ENCODE measurements around the gene FGF8. TPM values are rescaled to one million over a fixed set of nuclear protein-coding genes. Genes with fewer than 3 reads are reported as not detected.

FGF8 gene
- total and polyA plus RNA-seq, 2 of the 13 experiments (the other 11 are each of a cell fraction or from before 2014, with no cell fraction given) = not detected

DNA sequence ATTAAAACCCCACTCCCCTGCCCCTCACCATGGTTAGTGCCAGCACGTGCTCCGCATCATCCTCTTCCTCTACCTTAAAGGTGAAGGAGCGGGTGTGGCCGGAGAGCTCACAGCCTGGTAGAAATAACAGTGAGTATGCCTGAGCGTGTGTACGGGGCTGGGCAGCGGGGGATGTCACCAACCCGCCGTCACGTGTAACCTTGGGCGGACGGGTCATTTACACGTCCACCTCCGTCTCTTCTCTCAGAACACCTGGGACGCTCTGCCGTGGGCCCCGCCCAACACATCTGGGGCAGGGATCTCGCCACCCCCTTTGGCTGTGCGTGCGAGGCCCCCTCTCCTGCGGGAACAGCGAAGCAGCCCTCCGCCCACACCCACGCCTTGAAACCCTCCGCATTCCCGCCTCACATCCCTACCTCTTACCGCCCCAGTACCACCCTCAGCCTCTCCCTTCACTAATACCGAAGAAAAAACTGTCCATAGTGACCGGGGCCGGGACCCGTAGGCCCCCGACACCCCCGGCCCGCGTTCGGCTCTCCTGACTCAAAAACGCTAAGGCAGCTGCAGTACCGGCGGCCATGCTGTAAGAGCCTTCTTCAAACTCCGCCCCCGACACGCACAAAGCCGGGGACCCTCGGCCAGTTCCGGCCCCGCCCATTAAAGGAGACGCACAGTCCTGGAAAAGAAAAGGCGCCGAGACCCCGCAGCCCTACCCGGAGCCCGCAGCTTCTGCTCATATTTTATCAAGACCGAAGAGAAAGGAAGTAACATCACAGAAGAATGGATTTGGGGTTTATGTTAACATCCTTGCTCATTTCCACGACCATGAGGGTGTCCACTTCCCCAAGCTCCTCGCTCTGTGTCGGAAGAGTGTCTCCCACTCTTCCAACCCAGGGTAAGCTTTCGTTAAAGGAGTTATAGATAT lies 7.2 kb upstream of the FGF8 start, which contains the start of gene NPM3 (continued):
- TF ChIP-seq NCOA5 (CRISPR knock-in tag; IDR thresholded peaks at IDR 0.05) = no peak
- 0 out of 2 replicates have a peak, but pooled peaks have one; percentile 34 for TF ChIP-seq HDAC2 (CRISPR knock-in tag; IDR thresholded peaks at IDR 0.05)
- TF ChIP-seq ATF7-NPFF (CRISPR knock-in tag; IDR thresholded peaks at IDR 0.05; ENCODE audit: low read depth) = no peak
- no peak for TF ChIP-seq PAF1 (CRISPR knock-in tag; IDR thresholded peaks at IDR 0.05)
- peak; percentile 81 for TF ChIP-seq ZNF350 (CRISPR knock-in tag; IDR thresholded peaks at IDR 0.05; ENCODE audit: borderline replicate concordance, low read depth)
- TF ChIP-seq, protein P1, sequence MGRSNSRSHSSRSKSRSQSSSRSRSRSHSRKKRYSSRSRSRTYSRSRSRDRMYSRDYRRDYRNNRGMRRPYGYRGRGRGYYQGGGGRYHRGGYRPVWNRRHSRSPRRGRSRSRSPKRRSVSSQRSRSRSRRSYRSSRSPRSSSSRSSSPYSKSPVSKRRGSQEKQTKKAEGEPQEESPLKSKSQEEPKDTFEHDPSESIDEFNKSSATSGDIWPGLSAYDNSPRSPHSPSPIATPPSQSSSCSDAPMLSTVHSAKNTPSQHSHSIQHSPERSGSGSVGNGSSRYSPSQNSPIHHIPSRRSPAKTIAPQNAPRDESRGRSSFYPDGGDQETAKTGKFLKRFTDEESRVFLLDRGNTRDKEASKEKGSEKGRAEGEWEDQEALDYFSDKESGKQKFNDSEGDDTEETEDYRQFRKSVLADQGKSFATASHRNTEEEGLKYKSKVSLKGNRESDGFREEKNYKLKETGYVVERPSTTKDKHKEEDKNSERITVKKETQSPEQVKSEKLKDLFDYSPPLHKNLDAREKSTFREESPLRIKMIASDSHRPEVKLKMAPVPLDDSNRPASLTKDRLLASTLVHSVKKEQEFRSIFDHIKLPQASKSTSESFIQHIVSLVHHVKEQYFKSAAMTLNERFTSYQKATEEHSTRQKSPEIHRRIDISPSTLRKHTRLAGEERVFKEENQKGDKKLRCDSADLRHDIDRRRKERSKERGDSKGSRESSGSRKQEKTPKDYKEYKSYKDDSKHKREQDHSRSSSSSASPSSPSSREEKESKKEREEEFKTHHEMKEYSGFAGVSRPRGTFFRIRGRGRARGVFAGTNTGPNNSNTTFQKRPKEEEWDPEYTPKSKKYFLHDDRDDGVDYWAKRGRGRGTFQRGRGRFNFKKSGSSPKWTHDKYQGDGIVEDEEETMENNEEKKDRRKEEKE (IDR thresholded peaks at IDR 0.05) = no peak
- TF ChIP-seq CEBPG (CRISPR knock-in tag; IDR thresholded peaks at IDR 0.05) = no peak
- peak; percentile 94 for TF ChIP-seq CREM (IDR thresholded peaks at IDR 0.05)
- 0 out of 2 replicates have a peak, but pooled peaks have one; percentile 17 for TF ChIP-seq CREM (CRISPR knock-in tag; IDR thresholded peaks at IDR 0.05)
- TF ChIP-seq, protein P2, sequence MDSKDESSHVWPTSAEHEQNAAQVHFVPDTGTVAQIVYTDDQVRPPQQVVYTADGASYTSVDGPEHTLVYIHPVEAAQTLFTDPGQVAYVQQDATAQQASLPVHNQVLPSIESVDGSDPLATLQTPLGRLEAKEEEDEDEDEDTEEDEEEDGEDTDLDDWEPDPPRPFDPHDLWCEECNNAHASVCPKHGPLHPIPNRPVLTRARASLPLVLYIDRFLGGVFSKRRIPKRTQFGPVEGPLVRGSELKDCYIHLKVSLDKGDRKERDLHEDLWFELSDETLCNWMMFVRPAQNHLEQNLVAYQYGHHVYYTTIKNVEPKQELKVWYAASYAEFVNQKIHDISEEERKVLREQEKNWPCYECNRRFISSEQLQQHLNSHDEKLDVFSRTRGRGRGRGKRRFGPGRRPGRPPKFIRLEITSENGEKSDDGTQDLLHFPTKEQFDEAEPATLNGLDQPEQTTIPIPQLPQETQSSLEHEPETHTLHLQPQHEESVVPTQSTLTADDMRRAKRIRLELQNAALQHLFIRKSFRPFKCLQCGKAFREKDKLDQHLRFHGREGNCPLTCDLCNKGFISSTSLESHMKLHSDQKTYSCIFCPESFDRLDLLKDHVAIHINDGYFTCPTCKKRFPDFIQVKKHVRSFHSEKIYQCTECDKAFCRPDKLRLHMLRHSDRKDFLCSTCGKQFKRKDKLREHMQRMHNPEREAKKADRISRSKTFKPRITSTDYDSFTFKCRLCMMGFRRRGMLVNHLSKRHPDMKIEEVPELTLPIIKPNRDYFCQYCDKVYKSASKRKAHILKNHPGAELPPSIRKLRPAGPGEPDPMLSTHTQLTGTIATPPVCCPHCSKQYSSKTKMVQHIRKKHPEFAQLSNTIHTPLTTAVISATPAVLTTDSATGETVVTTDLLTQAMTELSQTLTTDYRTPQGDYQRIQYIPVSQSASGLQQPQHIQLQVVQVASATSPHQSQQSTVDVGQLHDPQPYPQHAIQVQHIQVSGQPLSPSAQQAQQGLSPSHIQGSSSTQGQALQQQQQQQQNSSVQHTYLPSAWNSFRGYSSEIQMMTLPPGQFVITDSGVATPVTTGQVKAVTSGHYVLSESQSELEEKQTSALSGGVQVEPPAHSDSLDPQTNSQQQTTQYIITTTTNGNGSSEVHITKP (CRISPR knock-in tag; IDR thresholded peaks at IDR 0.05; ENCODE audit: low read depth) = peak; percentile 46; the same call in 1 of the 2 replicates
- peak; percentile 94 for TF ChIP-seq KDM5A (IDR thresholded peaks at IDR 0.05; ENCODE audit: borderline replicate concordance, low read length)
- TF ChIP-seq, protein P3, sequence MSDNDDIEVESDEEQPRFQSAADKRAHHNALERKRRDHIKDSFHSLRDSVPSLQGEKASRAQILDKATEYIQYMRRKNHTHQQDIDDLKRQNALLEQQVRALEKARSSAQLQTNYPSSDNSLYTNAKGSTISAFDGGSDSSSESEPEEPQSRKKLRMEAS (IDR thresholded peaks at IDR 0.05) = no peak; the same call in 1 of the 2 replicates
- TF ChIP-seq, protein P4, sequence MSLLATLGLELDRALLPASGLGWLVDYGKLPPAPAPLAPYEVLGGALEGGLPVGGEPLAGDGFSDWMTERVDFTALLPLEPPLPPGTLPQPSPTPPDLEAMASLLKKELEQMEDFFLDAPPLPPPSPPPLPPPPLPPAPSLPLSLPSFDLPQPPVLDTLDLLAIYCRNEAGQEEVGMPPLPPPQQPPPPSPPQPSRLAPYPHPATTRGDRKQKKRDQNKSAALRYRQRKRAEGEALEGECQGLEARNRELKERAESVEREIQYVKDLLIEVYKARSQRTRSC (CRISPR knock-in tag; IDR thresholded peaks at IDR 0.05; ENCODE audit: low read depth) = no peak
- 0 out of 2 replicates have a peak, but pooled peaks have one; percentile 48 for TF ChIP-seq YEATS2 (CRISPR knock-in tag; IDR thresholded peaks at IDR 0.05; ENCODE audit: borderline replicate concordance)
- TF ChIP-seq KDM4B (CRISPR knock-in tag; IDR thresholded peaks at IDR 0.05) = no peak
- peak; percentile 44; the same call in 1 of the 2 replicates for TF ChIP-seq KLF6 (CRISPR knock-in tag; IDR thresholded peaks at IDR 0.05)
- 0 out of 2 replicates have a peak, but pooled peaks have one; percentile 71 for TF ChIP-seq ZNF615 (CRISPR knock-in tag; IDR thresholded peaks at IDR 0.05; ENCODE audit: borderline replicate concordance)
- TF ChIP-seq ZNF746 (CRISPR knock-in tag; IDR thresholded peaks at IDR 0.05) = no peak
